ENCODE measurements around the gene ASB16.
"Not testable (repeated sequence)": the region's sequence is repeated elsewhere in the genome, so short reads cannot be mapped to it uniquely, and the experiment has no call there.

ASB16 gene, protein sequence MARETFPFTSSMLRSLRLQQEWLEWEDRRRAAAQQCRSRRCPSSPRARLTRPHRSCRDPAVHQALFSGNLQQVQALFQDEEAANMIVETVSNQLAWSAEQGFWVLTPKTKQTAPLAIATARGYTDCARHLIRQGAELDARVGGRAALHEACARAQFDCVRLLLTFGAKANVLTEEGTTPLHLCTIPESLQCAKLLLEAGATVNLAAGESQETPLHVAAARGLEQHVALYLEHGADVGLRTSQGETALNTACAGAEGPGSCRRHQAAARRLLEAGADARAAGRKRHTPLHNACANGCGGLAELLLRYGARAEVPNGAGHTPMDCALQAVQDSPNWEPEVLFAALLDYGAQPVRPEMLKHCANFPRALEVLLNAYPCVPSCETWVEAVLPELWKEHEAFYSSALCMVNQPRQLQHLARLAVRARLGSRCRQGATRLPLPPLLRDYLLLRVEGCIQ

GRCh38 chr17:44170499-44171201, at the start of gene ASB16:
ASB16 (plus strand) TSS chr17:44170704; CDS start chr17:44170790, 86 bp downstream.
- no peak for DNase-seq

DNA sequence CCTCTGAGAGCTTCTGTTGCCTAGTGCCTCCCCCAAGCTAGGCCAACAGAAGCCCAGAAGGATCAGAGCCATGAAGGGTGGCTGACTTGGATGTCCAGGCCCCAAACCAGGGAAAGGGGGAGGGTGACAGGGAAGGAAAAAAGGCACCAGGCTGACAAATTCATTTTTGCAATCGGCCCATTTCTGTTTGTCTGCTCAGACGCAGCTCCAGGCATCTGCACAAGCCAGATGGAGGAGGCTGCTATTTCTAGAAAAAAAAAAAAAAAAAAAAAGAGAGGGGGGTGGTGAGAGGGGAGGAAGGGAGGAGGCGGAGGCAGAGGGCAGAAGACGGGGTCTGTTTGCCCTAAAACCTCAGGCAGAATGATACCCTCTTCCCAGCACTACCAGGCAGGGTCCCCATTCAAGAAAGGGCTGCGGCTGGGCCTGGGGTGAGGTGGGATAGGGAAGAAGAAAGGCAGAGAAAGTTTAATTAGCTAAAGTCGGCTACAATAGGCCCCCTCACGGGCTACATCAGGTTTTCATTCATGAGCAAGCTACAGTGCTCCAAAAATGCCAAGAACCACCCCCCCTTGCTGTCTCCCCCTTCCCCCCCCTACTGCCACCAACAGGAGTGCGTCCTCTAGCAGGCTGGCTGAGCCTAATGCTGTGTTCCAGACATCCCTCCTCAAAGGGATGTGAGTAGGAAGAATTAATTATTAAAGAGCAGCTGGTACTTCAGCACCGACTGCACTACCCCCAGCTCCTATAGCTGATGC, 49.5 kb upstream of the ASB16 start:
- no peak for DNase-seq

DNA sequence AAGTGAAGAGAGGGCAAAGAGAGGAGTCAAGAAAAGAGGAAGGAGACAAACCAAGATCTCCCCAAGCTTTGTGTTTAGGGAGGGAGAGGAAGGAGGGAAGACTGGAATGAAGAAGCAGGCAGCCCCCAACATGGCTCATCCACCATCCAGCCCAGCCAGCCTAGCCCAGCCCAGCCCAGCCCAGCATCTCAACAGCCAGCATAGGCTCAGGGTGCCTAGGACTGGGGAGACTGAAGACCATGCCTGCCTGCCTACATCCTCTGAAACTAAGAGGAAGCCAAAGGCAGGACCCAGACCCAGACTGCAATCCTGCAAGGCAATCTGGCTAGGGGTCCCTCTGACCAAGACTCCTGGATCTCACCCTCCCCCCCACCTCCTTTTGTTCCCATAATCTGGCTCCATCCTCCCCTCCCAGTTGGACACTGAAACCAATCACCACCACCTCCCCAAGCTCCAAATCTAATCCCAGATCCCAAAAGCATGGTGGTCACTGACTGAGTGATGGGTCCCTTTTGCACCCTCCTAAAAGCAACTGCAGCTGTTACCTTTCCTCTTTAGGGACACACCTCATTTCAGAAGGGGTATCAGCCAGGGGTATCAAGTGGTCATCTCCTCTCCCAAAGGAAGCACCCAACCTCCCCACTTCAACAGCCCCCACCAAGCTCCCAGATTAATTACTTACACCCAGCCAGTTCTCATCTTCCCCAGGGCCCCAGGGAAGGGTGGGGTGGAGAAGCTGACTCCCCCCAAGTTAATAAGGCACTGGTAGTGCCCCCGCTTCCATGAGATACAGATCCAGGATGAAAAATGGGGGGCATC, 48.3 kb upstream of the ASB16 start:
- DNase-seq = no peak

- DNase-seq = peak in 1 of 2 donors; percentile 26
These were observed 47.6 kb upstream of the ASB16 start for GRCh38 chr17:44122816-44123355.

GRCh38 chr17:44123356-44124117, 47.0 kb upstream of the ASB16 start, which contains the start of gene HDAC5:
HDAC5 (minus strand) TSS chr17:44123641; CDS start chr17:44117515, 6,126 bp downstream.
- peak; percentile 95 to 98 for DNase-seq

DNA sequence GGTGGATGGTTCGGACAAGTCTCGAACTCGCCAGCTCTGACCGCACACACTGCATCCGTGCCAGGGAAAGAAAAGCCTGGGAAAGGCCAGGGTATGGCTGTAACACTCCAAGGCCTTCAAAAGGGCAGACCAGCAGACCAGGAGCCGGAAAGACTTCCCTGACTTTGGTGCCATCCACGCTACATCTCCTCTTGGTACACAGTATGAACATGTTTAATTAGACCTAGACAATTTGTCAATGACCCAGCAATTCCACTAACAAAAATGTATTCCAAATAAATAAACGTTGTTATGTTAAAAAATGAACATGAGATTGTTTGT, 46.4 kb upstream of the ASB16 start:
- no peak for DNase-seq

DNA sequence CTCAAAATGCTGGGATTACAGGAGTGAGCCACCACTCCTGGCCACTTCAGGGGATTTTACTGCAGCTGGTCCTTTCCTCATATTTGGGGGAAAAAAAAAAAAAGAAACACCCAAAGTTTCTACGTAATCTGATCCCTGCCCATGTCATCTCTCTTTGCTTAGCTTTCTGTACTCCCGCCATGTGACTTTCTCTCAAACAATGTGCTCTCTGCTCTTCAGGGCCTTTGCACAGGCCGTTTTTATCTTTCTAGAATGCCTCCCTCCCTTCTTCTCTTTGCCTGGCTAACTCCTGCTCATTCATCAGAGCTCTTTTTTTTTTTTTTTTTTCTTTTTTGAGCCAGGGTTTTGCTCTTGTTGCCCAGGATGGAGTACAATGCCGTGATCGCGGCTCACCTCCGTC, 42.1 kb upstream of the ASB16 start:
- DNase-seq = no peak

DNA sequence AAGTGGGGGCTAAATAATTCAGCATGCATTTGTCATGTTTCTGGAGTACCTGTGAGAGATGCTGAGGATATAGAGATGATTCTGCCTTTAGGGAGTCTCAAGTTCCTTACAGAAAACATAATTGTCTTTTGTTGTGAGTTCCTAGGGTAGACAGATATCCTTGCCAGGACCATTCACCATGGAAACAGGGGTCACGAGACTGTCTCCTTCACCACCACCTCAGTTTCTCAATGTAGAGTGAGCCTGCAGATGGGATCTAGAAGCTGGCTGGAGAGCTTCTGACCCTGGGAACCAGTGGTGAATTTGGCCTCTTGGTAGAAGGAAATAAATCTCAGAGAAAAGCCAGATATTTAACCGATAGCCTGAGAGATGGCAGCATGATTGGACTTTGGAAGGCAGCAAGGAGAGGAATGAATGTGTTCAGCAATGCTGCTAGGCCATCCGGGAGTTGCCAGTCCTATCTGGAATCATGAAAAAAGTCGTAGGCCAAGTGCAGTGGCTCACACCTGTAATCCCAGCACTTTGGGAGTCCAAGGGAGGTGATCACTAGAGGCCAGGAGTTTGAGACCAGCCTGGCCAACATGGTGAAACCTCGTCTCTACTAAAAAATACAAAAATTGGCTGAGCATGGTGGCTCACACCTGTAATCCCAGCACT, 39.7 kb upstream of the ASB16 start:
- DNase-seq = no peak

DNA sequence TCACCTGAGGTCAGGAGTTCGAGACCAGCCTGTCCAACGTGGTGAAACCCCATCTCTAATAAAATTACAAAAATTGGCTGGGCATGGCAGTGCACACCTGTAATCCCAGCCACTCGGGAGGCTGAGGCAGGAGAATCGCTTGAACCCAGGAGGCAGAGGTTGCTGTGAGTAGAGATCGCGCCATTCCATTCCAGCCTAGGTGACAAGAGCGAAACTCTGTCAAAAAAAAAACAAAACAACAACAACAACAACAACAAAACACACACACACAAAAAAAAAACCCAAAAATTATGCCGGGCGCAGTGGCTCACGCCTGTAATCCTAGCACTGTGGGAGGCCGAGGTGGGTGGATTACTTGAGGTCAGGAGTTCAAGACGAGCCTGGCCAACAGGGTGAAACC, 39.1 kb upstream of the ASB16 start:
- not testable (repeated sequence) for DNase-seq

DNA sequence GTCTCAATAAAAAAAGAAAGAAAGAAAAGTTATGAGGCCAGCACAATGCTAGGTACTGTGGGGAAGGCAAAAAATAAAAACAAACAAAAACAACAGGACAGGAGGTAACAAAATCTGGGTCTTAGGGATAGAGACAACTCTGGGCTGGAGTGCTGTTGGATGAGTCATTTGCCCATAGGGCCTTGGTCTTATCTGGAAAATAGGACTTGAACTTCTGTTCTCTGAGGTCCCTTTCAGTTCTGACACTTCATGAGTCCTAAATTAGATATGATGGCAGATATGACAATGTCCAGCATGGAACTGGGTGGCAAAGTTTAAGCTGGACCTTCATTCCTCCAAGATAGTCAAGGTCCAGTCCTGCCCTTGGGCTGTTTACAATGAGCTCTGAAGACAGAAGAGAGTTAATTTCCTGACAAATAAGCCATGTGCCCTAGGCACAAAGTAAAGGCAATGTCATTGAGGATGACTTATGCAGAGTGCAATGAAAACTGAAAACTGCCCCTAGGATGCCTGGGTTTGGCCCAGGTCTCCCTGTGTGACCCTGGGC, 38.2 kb upstream of the ASB16 start:
- DNase-seq = no peak

DNA sequence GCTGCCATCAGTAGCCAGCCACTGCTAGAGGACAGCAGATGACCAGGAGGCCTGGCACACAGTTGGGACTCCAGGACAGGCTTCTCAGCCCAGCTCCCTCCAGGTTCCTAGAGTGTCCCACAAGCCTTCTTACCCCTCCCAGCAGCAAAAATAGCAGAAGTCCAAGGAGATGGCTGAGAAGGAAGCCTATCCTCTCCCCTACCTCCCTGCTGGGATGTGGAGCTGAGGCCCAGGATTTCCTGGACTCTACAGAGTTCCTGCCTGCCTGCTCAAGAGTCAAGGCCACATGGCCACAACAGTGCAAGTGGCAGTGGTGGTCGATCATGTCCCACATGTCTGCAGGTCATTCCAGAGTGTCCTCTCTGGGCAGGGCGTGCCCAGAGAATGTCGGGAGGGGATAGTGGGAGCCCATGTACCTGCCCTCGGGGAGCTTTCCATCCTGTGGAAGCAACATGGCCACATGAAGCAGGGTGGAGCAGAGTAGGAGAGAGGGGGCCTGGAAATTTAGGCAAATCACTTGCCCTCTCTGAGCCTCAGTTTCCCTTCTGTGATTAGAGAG, 36.5 kb upstream of the ASB16 start:
- DNase-seq = no peak

GRCh38 chr17:44134752-44135568, 35.5 kb upstream of the ASB16 start:
- no peak for DNase-seq

DNA sequence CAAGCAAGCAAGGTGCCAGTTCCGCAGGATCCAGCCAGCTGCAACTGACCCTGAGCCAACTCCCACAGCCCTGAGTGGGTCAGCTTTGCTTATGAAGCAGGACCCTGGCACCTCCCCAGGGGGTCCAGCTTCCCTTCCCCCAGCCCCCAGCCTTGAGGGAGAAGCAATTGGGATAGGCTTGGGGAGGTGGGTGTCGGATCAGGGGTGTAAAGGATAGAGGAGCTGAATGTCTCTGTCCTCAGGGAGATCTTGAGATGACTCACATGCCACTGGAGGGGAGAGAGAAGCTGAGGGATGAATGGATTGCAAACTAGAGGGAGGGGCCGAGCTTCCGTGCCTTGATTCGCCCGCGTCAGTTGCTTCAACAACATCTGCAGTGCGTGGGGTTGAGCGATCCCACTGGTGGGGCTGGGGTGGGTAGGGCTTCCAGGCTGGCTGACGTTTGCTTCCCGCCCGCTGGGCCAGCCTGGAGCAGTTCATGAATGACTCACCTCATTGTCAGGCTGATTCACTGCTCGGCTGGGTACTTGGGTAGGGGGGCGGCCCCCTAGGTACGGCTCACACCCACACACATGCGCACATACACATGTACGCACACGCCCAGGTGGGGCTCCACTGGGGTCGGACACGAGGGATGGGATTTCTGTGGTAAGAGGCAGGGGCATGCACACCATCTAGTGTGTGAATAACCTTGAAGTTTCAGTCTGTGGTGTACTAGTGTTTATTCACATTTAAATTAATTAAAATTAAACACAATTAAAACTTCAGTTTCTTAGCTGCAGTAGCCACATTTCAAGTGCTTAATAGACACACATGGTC, 32.4 kb upstream of the ASB16 start:
- peak; percentile 78 to 79 for DNase-seq

DNA sequence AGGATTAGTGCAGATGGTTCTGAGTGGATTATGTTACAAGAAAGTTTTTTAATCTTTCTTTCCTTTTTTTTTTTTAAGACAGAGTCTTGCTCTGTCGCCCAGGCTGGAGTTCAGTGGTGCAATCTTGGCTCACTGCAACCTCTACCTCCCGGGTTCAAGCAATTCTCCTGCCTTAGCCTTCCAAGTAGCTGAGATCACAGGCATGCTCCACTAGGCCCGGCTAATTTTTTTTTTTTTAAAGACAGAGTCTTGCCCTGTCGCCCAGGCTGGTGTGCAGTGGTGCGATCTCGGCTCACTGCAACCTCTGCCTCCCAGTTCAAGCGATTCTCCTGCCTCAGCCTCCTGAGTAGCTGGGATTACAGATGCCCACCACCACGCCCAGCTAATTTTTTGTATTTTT, 26.6 kb upstream of the ASB16 start:
- DNase-seq = not testable (repeated sequence)

DNA sequence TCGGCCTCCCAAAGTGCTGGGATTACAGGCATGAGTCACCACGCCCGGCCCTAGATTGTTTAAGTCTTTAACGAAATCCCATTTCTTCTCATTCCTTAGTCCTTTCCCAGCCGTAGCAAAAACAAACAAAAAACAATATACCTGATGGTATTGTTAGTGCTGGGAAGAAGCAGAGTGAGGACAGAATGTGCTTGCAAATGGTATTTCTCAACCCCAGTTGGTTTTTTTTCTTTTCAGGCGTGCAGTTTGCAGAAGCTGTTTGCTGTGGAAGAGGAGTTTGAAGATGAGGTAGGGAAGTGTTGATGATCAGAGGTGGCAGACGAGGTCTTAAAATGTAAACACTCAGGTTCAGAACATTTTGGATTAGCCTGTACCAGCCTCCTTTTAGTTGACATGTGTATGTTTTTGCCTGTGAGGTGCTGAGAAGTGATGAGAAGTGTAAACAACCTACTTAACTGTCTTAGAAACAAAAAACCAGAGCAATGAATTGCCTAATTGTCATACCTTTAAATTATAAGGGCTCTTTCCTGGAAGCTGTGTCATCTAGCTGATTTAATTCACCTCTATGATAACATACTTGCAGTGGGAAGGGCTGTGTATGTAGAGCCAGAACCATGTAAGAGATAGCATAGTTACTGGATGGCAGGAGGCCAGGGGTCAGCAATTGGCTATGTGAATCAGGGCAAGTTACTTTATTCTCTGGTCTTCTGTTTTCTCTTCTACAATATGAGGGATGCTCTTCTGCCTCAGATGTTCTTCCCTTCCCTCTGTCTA, 25.4 kb upstream of the ASB16 start:
- no peak for DNase-seq

DNA sequence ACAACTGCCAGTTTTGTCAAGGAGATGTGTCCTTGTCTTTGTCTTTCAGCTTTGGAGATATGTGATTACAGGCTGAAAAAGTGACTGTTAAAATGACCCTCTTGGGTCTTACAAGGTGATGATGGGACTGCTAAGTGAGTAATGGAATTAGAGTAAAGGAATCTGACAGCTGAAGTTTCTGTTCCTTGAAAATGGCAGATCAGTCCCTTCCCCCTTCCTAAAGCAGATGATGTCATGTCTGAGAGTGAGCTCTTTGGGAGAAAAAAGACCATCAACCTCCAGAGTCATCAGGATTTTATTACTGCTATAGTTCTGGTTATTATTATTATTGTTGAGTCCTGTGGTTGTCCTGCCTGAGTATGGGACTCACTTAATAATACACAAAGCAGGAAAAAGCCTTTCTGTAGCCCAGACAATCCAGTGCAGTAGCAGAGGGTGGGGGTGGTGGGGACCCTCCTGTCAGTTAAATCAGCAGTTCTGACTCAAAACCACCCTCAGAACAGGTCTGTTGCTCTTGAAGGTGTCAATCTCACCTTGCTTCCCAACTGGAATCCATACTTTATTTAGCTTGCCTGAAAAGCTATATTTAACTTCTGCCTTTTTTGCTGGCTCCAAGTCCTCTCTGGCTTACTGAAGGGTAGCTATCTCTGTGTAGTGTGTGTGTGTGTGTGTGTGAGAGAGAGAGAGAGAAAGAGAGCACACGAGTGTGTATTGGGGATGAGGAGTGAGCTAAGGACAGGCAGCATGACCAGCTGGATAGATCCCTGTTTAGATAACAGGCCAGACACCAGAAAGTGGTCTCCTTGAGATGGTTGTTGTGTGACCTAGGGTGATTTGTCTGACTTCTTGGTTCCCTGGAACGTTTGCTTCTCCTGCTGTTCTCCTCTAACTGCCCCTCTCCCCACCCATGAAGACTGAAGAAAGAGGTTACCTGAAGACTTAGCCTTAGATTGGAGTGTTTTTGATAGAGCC, 23.8 kb upstream of the ASB16 start:
- DNase-seq = no peak
